GM18499 (cell line): Measurements from ENCODE around the gene COL13A1.

ENCODE experiments used
- ATAC-seq: cut with Tn5 transposase; IDR thresholded peaks from one replicate; pipeline ENCODE4 v1.9.1; 2021; ENCODE audit warnings: moderate number of reproducible peaks; ENCODE audit not compliant: insufficient read depth, unreplicated experiment

The COL13A1 gene

GRCh38 chr10:69789164-69789576 lies 12.5 kb upstream of the COL13A1 start:
- no peak for ATAC-seq

- no peak for ATAC-seq
Observed at GRCh38 chr10:69791812-69792211, 9.9 kb upstream of the COL13A1 start.

GRCh38 chr10:69792341-69792740 lies 9.4 kb upstream of the COL13A1 start:
- ATAC-seq, result no peak

- ATAC-seq, result no peak
Observed at GRCh38 chr10:69794673-69795072, 7.0 kb upstream of the COL13A1 start.

- no peak for ATAC-seq
Observed at GRCh38 chr10:69795242-69795934, 6.3 kb upstream of the COL13A1 start.

GRCh38 chr10:69797959-69798358 lies 3.7 kb upstream of the COL13A1 start:
- no peak for ATAC-seq

- ATAC-seq, result no peak
Observed at GRCh38 chr10:69800109-69800508, 1.6 kb upstream of the COL13A1 start.

GRCh38 chr10:69800665-69801064 lies 1.0 kb upstream of the COL13A1 start:
- no peak for ATAC-seq

GRCh38 chr10:69801094-69801433 lies 642 bp upstream of the COL13A1 start:
- no peak for ATAC-seq

- ATAC-seq, result no peak
Observed at GRCh38 chr10:69802424-69803161, 887 bp downstream of the COL13A1 start.

GRCh38 chr10:69803809-69804208 lies 2.1 kb downstream of the COL13A1 start:
- no peak for ATAC-seq

- no peak for ATAC-seq
Observed at GRCh38 chr10:69804775-69805174, 3.1 kb downstream of the COL13A1 start.

GRCh38 chr10:69807122-69807521 lies 5.4 kb downstream of the COL13A1 start:
- no peak for ATAC-seq

- ATAC-seq, result no peak
Observed at GRCh38 chr10:69807696-69808095, 6.0 kb downstream of the COL13A1 start.

GRCh38 chr10:69809318-69809717 lies 7.6 kb downstream of the COL13A1 start:
- ATAC-seq, result no peak

- ATAC-seq, result no peak
Observed at GRCh38 chr10:69810097-69810496, 8.4 kb downstream of the COL13A1 start.

- no peak for ATAC-seq
Observed at GRCh38 chr10:69810675-69811397, 9.1 kb downstream of the COL13A1 start.

GRCh38 chr10:69813632-69814031 lies 11.9 kb downstream of the COL13A1 start:
- no peak for ATAC-seq

- ATAC-seq, result no peak
Observed at GRCh38 chr10:69814251-69814650, 12.5 kb downstream of the COL13A1 start.

GRCh38 chr10:69815104-69815503 lies 13.4 kb downstream of the COL13A1 start:
- no peak for ATAC-seq

GRCh38 chr10:69816521-69816920 lies 14.8 kb downstream of the COL13A1 start:
- ATAC-seq, result no peak
